Measurements from ENCODE around the gene CPNE2. TPM values are rescaled to one million over a fixed set of nuclear protein-coding genes. Genes with fewer than 3 reads are reported as not detected.

CPNE2 gene
- total and polyA plus RNA-seq, 10 of the 15 experiments (the other 5 are each of a cell fraction or from before 2014, with no cell fraction given), result 3.1 to 22.1 (median 9.9) TPM

DNA sequence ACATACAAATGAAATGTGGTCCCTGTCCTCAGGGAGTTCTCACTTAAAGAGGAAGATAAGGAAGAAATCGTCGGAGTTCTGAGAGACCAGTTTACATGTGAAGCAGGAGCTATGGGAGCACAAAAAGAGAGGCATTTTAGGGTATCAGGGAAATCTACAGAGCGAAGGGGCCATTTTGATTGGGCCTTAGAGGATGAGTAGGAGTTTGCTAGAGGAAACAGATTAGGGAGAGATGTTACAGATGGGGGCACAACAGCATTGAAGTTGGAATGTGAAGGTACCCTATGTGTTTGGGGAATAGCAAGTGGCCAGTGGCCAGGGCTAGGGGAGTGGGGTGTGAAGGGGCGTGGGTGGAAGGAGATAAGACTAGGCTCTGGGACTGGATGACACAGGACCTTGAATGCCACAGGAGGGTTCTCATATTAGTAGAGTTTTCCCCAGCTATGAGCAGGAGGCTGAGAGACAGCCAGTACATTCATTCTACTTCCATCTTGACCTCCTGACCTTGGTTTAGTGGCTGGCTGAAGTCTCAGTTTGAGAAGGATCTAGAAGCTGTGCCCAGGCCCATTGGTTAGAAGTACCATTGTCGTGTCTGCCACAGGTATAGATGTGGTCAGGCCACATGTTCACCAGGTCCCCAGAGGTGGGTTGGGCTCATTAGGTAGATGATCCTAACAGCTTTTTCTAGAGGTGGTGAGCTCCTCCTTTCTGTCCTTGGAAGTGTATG lies 34.8 kb downstream of the CPNE2 start (continued):
- TF ChIP-seq RUNX3 (IDR thresholded peaks at IDR 0.05; ENCODE audit: low read length) (peak; percentile 86), IKZF1 (conservative IDR thresholded peaks at IDR 0.05) (peak; percentile 46; the same call in 1 of the 2 replicates), RAD51 (IDR thresholded peaks at IDR 0.05) (0 out of 2 replicates have a peak, but pooled peaks have one; percentile 23), IKZF2 (IDR thresholded peaks at IDR 0.05) (peak; percentile 42 to 53; a peak in 2 of 4 replicates), IRF4 (IDR thresholded peaks at IDR 0.05; ENCODE audit: low read depth, low read length) (0 out of 2 replicates have a peak, but pooled peaks have one; percentile 10), WRNIP1 (IDR thresholded peaks at IDR 0.05; ENCODE audit: borderline replicate concordance, low read depth, low read length) (no peak), MTA2 (IDR thresholded peaks at IDR 0.05; ENCODE audit: low read depth) (peak; percentile 61; the same call in 1 of the 2 replicates), RFX5 (IDR thresholded peaks at IDR 0.05; ENCODE audit: low read depth, low read length) (no peak), PAX5 (IDR thresholded peaks at IDR 0.05; ENCODE audit: borderline replicate concordance, low read depth, low read length) (0 out of 2 replicates have a peak, but pooled peaks have one; percentile 4), BCL11A (IDR thresholded peaks at IDR 0.05; ENCODE audit: low read depth, low read length) (0 out of 2 replicates have a peak, but pooled peaks have one; percentile 42), CBX3 (IDR thresholded peaks at IDR 0.05; ENCODE audit: borderline replicate concordance, low read depth) (no peak), MEF2B (IDR thresholded peaks at IDR 0.05; ENCODE audit: partially characterized antibody, poor library complexity, severe bottlenecking) (peak; percentile 70), CREB1 (IDR thresholded peaks at IDR 0.05; ENCODE audit: low read depth) (0 out of 2 replicates have a peak, but pooled peaks have one; percentile 22), LARP7 (IDR thresholded peaks at IDR 0.05) (no peak)
- TF ChIP-seq, protein P1, sequence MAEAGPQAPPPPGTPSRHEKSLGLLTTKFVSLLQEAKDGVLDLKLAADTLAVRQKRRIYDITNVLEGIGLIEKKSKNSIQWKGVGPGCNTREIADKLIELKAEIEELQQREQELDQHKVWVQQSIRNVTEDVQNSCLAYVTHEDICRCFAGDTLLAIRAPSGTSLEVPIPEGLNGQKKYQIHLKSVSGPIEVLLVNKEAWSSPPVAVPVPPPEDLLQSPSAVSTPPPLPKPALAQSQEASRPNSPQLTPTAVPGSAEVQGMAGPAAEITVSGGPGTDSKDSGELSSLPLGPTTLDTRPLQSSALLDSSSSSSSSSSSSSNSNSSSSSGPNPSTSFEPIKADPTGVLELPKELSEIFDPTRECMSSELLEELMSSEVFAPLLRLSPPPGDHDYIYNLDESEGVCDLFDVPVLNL (IDR thresholded peaks at IDR 0.05; ENCODE audit: low read depth, low read length), result no peak
- TF ChIP-seq, protein P2, sequence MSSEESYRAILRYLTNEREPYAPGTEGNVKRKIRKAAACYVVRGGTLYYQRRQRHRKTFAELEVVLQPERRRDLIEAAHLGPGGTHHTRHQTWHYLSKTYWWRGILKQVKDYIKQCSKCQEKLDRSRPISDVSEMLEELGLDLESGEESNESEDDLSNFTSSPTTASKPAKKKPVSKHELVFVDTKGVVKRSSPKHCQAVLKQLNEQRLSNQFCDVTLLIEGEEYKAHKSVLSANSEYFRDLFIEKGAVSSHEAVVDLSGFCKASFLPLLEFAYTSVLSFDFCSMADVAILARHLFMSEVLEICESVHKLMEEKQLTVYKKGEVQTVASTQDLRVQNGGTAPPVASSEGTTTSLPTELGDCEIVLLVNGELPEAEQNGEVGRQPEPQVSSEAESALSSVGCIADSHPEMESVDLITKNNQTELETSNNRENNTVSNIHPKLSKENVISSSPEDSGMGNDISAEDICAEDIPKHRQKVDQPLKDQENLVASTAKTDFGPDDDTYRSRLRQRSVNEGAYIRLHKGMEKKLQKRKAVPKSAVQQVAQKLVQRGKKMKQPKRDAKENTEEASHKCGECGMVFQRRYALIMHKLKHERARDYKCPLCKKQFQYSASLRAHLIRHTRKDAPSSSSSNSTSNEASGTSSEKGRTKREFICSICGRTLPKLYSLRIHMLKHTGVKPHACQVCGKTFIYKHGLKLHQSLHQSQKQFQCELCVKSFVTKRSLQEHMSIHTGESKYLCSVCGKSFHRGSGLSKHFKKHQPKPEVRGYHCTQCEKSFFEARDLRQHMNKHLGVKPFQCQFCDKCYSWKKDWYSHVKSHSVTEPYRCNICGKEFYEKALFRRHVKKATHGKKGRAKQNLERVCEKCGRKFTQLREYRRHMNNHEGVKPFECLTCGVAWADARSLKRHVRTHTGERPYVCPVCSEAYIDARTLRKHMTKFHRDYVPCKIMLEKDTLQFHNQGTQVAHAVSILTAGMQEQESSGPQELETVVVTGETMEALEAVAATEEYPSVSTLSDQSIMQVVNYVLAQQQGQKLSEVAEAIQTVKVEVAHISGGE (CRISPR knock-in tag; IDR thresholded peaks at IDR 0.05), result no peak
- TF ChIP-seq, protein P3, sequence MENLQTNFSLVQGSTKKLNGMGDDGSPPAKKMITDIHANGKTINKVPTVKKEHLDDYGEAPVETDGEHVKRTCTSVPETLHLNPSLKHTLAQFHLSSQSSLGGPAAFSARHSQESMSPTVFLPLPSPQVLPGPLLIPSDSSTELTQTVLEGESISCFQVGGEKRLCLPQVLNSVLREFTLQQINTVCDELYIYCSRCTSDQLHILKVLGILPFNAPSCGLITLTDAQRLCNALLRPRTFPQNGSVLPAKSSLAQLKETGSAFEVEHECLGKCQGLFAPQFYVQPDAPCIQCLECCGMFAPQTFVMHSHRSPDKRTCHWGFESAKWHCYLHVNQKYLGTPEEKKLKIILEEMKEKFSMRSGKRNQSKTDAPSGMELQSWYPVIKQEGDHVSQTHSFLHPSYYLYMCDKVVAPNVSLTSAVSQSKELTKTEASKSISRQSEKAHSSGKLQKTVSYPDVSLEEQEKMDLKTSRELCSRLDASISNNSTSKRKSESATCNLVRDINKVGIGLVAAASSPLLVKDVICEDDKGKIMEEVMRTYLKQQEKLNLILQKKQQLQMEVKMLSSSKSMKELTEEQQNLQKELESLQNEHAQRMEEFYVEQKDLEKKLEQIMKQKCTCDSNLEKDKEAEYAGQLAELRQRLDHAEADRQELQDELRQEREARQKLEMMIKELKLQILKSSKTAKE (IDR thresholded peaks at IDR 0.05; ENCODE audit: low read depth, poor library complexity, severe bottlenecking), result peak; percentile 88
